Germinal center (tissue), 1 donor: ENCODE results near the gene ARMC5.
"Not testable (repeated sequence)": the region's sequence is repeated elsewhere in the genome, so short reads cannot be mapped to it uniquely, and the experiment has no call there.

Experiments used
- DNase-seq: peaks from one replicate; pipeline ENCODE4 v3.0.0; 2012; ENCODE audit warnings: mixed read lengths, low spot score

ARMC5 gene

GRCh38 chr16:31499928-31500327, 40.6 kb downstream of the ARMC5 start:
- DNase-seq = no peak

- DNase-seq = no peak
These were observed 42.1 kb downstream of the ARMC5 start for GRCh38 chr16:31501226-31501965.

- DNase-seq = no peak
These were observed 42.7 kb downstream of the ARMC5 start for GRCh38 chr16:31501966-31502348.

- DNase-seq = no peak
These were observed 43.7 kb downstream of the ARMC5 start for GRCh38 chr16:31502981-31503380.

- not testable (repeated sequence) for DNase-seq
These were observed 44.3 kb downstream of the ARMC5 start for GRCh38 chr16:31503555-31503954.

GRCh38 chr16:31504159-31504558, 44.9 kb downstream of the ARMC5 start:
- DNase-seq = no peak

- no peak for DNase-seq
These were observed 46.2 kb downstream of the ARMC5 start for GRCh38 chr16:31505483-31505882.

GRCh38 chr16:31507617-31507928, 48.3 kb downstream of the ARMC5 start:
- DNase-seq = no peak

- DNase-seq = peak; percentile 74
These were observed 48.8 kb downstream of the ARMC5 start, which contains the start of gene RUSF1 for GRCh38 chr16:31507929-31508705. Gene RUSF1 (minus strand): TSS chr16:31508391. CDS start chr16:31508373, 18 bp downstream.

GRCh38 chr16:31508706-31509195, 49.5 kb downstream of the ARMC5 start:
- DNase-seq = no peak

GRCh38 chr16:31513126-31513525, 53.8 kb downstream of the ARMC5 start:
- DNase-seq = no peak

GRCh38 chr16:31513884-31514283, 54.6 kb downstream of the ARMC5 start:
- DNase-seq = no peak
